Nephron progenitor cell (in vitro differentiated cells): ENCODE results near the gene MAMDC4.

Experiments used
- DNase-seq: peaks from one replicate; pipeline ENCODE4 v3.0.0; 2021
- H3K27ac Mint-ChIP-seq: 2 replicates; pipeline ENCODE4 v1.8.0; 2021; ENCODE audit warnings: mild to moderate bottlenecking, moderate library complexity, mixed read lengths
- H3K27me3 Mint-ChIP-seq: 2 replicates; pipeline ENCODE4 v1.8.0; 2021; ENCODE audit warnings: mild to moderate bottlenecking, low read depth, mixed read lengths; ENCODE audit not compliant: poor library complexity
- H3K36me3 Mint-ChIP-seq: 2 replicates; pipeline ENCODE4 v1.8.0; 2021; ENCODE audit warnings: low read depth, mixed read lengths
- H3K4me1 Mint-ChIP-seq: 2 replicates; pipeline ENCODE4 v1.8.0; 2021; ENCODE audit warnings: mixed read lengths
- H3K4me3 Mint-ChIP-seq: 2 replicates; pipeline ENCODE4 v1.8.0; 2021; ENCODE audit warnings: mild to moderate bottlenecking, moderate library complexity, mixed read lengths
- H3K9me3 Mint-ChIP-seq: 2 replicates; pipeline ENCODE4 v1.8.0; 2021; ENCODE audit warnings: mild to moderate bottlenecking, moderate library complexity, mixed read lengths
- TF ChIP-seq, protein P1 (sequence below): fragments of 200-600 bp; sonication (generic); IDR thresholded peaks from 2 replicates; pipeline ENCODE4 v1.5.0; 2021; ENCODE audit warnings: antibody characterized with exemption

MAMDC4 gene

GRCh38 chr9:136854113-136854841 lies 2.1 kb downstream of the MAMDC4 start:
- Mint-ChIP-seq H3K4me1 (peaks cover 9% of the 10 kb centered on the region), H3K27me3 (no peaks in the 10 kb centered on the region), H3K9me3 (no peaks in the 10 kb centered on the region), H3K36me3 (no peaks in the 10 kb centered on the region), H3K4me3 (no peak overlapping the region), H3K27ac (no peak overlapping the region)
- TF ChIP-seq, protein P1, sequence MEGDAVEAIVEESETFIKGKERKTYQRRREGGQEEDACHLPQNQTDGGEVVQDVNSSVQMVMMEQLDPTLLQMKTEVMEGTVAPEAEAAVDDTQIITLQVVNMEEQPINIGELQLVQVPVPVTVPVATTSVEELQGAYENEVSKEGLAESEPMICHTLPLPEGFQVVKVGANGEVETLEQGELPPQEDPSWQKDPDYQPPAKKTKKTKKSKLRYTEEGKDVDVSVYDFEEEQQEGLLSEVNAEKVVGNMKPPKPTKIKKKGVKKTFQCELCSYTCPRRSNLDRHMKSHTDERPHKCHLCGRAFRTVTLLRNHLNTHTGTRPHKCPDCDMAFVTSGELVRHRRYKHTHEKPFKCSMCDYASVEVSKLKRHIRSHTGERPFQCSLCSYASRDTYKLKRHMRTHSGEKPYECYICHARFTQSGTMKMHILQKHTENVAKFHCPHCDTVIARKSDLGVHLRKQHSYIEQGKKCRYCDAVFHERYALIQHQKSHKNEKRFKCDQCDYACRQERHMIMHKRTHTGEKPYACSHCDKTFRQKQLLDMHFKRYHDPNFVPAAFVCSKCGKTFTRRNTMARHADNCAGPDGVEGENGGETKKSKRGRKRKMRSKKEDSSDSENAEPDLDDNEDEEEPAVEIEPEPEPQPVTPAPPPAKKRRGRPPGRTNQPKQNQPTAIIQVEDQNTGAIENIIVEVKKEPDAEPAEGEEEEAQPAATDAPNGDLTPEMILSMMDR = no peak
- peak; percentile 4 for DNase-seq

- Mint-ChIP-seq H3K27ac (no peak overlapping the region), H3K27me3 (no peaks in the 10 kb centered on the region), H3K36me3 (no peaks in the 10 kb centered on the region), H3K4me1 (peaks cover 5% of the 10 kb centered on the region), H3K4me3 (no peak overlapping the region), H3K9me3 (no peaks in the 10 kb centered on the region)
- no peak for DNase-seq
- TF ChIP-seq, protein P1 = no peak
Observed at GRCh38 chr9:136854842-136855460, 2.8 kb downstream of the MAMDC4 start.

GRCh38 chr9:136855461-136856078 lies 3.4 kb downstream of the MAMDC4 start:
- no peak overlapping the region for H3K27ac Mint-ChIP-seq
- no peak for DNase-seq
- no peaks in the 10 kb centered on the region for H3K27me3 Mint-ChIP-seq
- no peak overlapping the region for H3K4me3 Mint-ChIP-seq
- TF ChIP-seq, protein P1 = no peak
- H3K4me1 Mint-ChIP-seq = no peaks in the 10 kb centered on the region
- H3K36me3 Mint-ChIP-seq = no peaks in the 10 kb centered on the region
- H3K9me3 Mint-ChIP-seq = no peaks in the 10 kb centered on the region

DNA sequence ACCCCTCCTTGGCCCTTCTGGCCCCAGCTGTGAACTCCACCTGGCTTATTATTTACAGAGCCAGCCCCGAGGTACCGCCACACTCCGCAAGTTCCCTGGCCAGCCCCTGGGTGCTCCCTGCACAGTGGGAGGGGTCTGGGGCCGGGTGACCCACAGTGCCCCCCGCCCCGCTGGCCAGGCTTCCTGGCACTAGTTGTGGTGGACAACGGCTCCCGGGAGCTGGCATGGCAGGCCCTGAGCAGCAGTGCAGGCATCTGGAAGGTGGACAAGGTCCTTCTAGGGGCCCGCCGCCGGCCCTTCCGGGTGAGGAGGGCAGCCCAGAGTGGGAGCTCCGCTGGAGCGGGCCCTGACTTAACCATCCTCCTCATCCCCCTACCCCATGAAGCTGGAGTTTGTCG lies 3.9 kb downstream of the MAMDC4 start:
- Mint-ChIP-seq H3K4me1 (no peaks in the 10 kb centered on the region), H3K9me3 (no peaks in the 10 kb centered on the region), H3K27ac (no peak overlapping the region), H3K4me3 (no peak overlapping the region), H3K27me3 (no peaks in the 10 kb centered on the region), H3K36me3 (no peaks in the 10 kb centered on the region)
- TF ChIP-seq, protein P1 = no peak
- no peak for DNase-seq

DNA sequence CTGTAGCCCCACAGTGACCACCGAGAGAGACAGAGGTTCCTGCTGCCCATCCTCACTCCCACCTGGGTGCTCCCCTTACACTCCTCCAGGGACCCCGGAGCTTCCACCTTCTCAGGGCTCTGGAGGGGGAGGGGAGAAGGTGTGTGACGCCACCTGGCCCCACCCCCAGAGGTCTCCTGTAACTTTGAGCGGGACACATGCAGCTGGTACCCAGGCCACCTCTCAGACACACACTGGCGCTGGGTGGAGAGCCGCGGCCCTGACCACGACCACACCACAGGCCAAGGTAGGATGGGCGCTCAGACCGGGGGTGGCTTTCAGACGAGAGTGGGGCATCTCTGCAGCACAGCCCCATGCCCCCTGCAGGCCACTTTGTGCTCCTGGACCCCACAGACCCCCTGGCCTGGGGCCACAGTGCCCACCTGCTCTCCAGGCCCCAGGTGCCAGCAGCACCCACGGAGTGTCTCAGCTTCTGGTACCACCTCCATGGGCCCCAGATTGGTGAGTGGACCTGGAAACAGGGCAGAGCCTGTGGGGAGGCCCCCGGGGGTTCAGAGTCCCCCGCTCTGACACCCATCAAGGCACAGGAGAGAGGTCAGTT lies 4.5 kb downstream of the MAMDC4 start:
- no peaks in the 10 kb centered on the region for H3K27me3 Mint-ChIP-seq
- H3K4me3 Mint-ChIP-seq = no peak overlapping the region
- H3K9me3 Mint-ChIP-seq = no peaks in the 10 kb centered on the region
- H3K4me1 Mint-ChIP-seq = no peaks in the 10 kb centered on the region
- TF ChIP-seq, protein P1 = no peak
- DNase-seq = no peak
- H3K27ac Mint-ChIP-seq = no peak overlapping the region
- no peaks in the 10 kb centered on the region for H3K36me3 Mint-ChIP-seq
